HepG2 (cell line): ENCODE measurements around the gene SNX15. TPM values are rescaled to one million over a fixed set of nuclear protein-coding genes. Genes with fewer than 3 reads are reported as not detected.

Experiments used
- HNF4G ChIP-seq, 2 experiments: sonication (generic) in 1 of 2; formaldehyde crosslinking in 1 of 2; IDR thresholded peaks; 2 replicates each; pipeline versions ENCODE4 v1.4.0 to v1.6.1; 2011 to 2020; ENCODE audit warnings: borderline replicate concordance in 2 of 2, low read depth in 2 of 2, mild to moderate bottlenecking in 2 of 2, low read length in 1 of 2, missing genetic modification reagents in 1 of 2, moderate library complexity in 1 of 2
- NCOA5 ChIP-seq: sonication (generic); formaldehyde crosslinking; IDR thresholded peaks from 2 replicates; pipeline ENCODE4 v1.4.0; 2020; ENCODE audit warnings: missing genetic modification reagents
- TCF12 ChIP-seq, 2 experiments: fragments of 450-650 bp in 1 of 2; sonication (generic) in 1 of 2; formaldehyde crosslinking in 1 of 2; IDR thresholded peaks; 2 replicates each; pipeline versions ENCODE4 v1.6.1 to v1.8.0; 2017 to 2022; ENCODE audit warnings: antibody characterized with exemption in 1 of 2, mild to moderate bottlenecking in 1 of 2, missing genetic modification reagents in 1 of 2, moderate library complexity in 1 of 2
- ZBTB1 ChIP-seq: sonication (generic); formaldehyde crosslinking; IDR thresholded peaks from 2 replicates; pipeline ENCODE4 v1.4.0; 2020; ENCODE audit warnings: missing genetic modification reagents, borderline replicate concordance
- ZNF687 ChIP-seq: sonication (generic); formaldehyde crosslinking; IDR thresholded peaks from 2 replicates; pipeline ENCODE4 v1.5.1; 2020; ENCODE audit warnings: mild to moderate bottlenecking, missing genetic modification reagents, moderate library complexity
- polyA plus RNA-seq, 8 experiments: library from polyadenylated mRNA; depleted of rRNA in 3 of 8; stranded (reverse) in 7 of 8; unstranded in 1 of 8; fragments of >200 nt; fragmentation: Illumina TruSeq in 4 of 8; extraction: Trizol in 4 of 8; gene quantifications; 2 replicates each; pipeline versions ENCODE4 v1.2.1 to v1.2.3, GENCODE V29; 2011 to 2016; ENCODE audit warnings: low read depth in 4 of 8, missing spikeins in 1 of 8, mixed read lengths in 1 of 8; ENCODE audit not compliant: insufficient read depth in 1 of 8
- total RNA-seq, 5 experiments: library from RNA; depleted of rRNA; stranded (reverse); fragments of >200 nt; fragmentation: Illumina TruSeq; extraction: Trizol; gene quantifications; 2 replicates each; pipeline ENCODE4 v1.2.3, GENCODE V29; 2016; ENCODE audit warnings: low read depth in 1 of 5
- TF ChIP-seq, protein P1 (sequence below): sonication (generic); formaldehyde crosslinking; IDR thresholded peaks from 2 replicates; pipeline ENCODE4; 2020; ENCODE audit warnings: missing genetic modification reagents, mild to moderate bottlenecking, borderline replicate concordance

SNX15 gene
- total and polyA plus RNA-seq, 2 of the 13 experiments (the other 11 are each of a cell fraction or from before 2014, with no cell fraction given) = 19.1 to 22.6 TPM

GRCh38 chr11:64987998-64988854, 39.0 kb upstream of the SNX15 start (continued):
- TF ChIP-seq HNF4G (IDR thresholded peaks at IDR 0.05; ENCODE audit: borderline replicate concordance, low read depth, low read length) = peak; percentile 25; the same call in 1 of the 2 replicates
- no peak for TF ChIP-seq HNF4G (CRISPR knock-in tag; IDR thresholded peaks at IDR 0.05; ENCODE audit: borderline replicate concordance, low read depth)
- TF ChIP-seq, protein P1, sequence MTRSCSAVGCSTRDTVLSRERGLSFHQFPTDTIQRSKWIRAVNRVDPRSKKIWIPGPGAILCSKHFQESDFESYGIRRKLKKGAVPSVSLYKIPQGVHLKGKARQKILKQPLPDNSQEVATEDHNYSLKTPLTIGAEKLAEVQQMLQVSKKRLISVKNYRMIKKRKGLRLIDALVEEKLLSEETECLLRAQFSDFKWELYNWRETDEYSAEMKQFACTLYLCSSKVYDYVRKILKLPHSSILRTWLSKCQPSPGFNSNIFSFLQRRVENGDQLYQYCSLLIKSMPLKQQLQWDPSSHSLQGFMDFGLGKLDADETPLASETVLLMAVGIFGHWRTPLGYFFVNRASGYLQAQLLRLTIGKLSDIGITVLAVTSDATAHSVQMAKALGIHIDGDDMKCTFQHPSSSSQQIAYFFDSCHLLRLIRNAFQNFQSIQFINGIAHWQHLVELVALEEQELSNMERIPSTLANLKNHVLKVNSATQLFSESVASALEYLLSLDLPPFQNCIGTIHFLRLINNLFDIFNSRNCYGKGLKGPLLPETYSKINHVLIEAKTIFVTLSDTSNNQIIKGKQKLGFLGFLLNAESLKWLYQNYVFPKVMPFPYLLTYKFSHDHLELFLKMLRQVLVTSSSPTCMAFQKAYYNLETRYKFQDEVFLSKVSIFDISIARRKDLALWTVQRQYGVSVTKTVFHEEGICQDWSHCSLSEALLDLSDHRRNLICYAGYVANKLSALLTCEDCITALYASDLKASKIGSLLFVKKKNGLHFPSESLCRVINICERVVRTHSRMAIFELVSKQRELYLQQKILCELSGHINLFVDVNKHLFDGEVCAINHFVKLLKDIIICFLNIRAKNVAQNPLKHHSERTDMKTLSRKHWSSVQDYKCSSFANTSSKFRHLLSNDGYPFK (CRISPR knock-in tag) = no peak
- TF ChIP-seq ZNF687 (CRISPR knock-in tag) = peak; percentile 54
- no peak for TF ChIP-seq TCF12 (IDR thresholded peaks at IDR 0.05)
- TF ChIP-seq TCF12 (CRISPR knock-in tag; IDR thresholded peaks at IDR 0.05) = no peak
- TF ChIP-seq ZBTB1 (CRISPR knock-in tag) = no peak
- no peak for TF ChIP-seq NCOA5 (CRISPR knock-in tag)
